ENCODE measurements around the gene PCDHGB3. TPM values are rescaled to one million over a fixed set of nuclear protein-coding genes. Genes with fewer than 3 reads are reported as not detected.

PCDHGB3 gene
- polyA plus RNA-seq, 1 of the 3 experiments (the other 2 are of a cell fraction): 0.53 TPM

DNA sequence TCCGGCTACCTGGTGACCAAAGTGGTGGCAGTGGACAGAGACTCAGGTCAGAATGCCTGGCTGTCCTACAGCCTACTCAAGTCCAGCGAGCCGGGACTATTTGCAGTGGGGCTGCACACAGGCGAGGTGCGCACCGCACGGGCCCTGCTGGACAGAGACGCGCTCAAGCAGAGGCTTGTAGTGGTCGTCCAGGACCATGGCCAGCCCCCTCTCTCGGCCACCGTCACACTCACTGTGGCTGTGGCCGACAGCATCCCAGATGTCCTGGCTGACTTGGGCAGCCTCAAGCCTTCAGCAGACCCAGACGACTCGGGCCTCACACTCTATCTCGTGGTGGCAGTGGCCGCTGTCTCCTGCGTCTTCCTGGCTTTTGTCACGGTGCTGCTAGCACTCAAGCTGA, 13.1 kb upstream of the PCDHGB3 start (continued):
- no peak for TF ChIP-seq MXI1 (IDR thresholded peaks at IDR 0.05; ENCODE audit: low read depth, low read length)

DNA sequence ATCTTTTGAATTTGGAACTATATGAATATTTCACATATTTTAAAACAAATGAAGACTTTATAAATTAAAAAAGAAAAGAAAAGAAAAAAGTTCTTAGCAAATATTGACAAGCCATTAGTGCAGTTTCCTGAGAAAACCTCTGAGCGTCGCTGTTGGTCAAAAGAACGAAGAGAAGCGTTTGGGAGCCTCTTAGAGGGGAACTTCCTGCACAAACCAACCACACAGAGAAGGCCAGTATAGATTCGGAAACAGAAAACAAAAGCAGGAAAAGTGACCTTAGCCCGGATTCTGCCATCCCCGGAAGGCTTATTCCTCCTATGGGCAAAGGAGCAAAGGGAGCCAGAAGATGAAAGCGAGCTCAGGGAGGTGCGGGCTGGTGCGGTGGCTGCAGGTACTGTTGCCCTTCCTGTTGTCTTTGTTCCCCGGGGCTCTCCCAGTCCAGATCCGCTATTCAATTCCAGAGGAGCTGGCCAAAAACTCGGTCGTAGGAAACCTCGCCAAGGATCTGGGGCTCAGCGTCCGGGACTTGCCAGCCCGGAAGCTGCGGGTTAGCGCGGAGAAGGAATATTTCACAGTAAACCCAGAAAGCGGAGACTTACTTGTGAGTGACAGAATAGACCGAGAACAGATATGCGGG, 10.1 kb upstream of the PCDHGB3 start, which contains the start of gene PCDHGB2:
PCDHGB2 (plus strand) TSS at position 205 of the 637 bp plus-strand sequence; CDS start at position 347, 142 bp downstream.
- Histone ChIP-seq H3K27ac (ENCODE audit: low read depth in 2 of 2, low read length in 1 of 2) (peak within 1 kb of the TSS; percentile 22 to 28; a peak in 2 of 4 replicates), H3K27me3 (ENCODE audit: insufficient read depth) (no peaks in the 10 kb centered on the region), H3K9ac (peak within 1 kb of the TSS; percentile 39; the same call in 1 of the 2 replicates), H3K4me2 (0 out of 2 replicates have a peak within 1 kb of the TSS, but pooled peaks have one; percentile 33), H3K9me2 (no peaks in the 10 kb centered on the region), H2AFZ (ENCODE audit: low read depth) (peak within 1 kb of the TSS; percentile 68; the same call in 1 of the 2 replicates), H3K4me1 (ENCODE audit: control insufficient read depth in 1 of 2, insufficient read depth in 2 of 2, low read depth in 1 of 2, low read length in 1 of 2) (no peaks in the 10 kb centered on the region), H3K79me2 (ENCODE audit: insufficient read depth) (no peaks in the 10 kb centered on the region), H3K4me3 (ENCODE audit: low read depth in 2 of 2, low read length in 1 of 2) (peak within 1 kb of the TSS; percentile 33 to 42), H3K9me3 (no peaks in the 10 kb centered on the region; the same call in 1 of the 2 replicates), H4K20me1 (ENCODE audit: insufficient read depth) (no peaks in the 10 kb centered on the region), H3F3A (replicated peaks; ENCODE audit: insufficient read depth) (no peaks in the 10 kb centered on the region), H3K36me3 (replicated peaks in 1 of 2; ENCODE audit: control insufficient read depth in 1 of 2, insufficient read depth in 2 of 2, low read length in 1 of 2) (peaks cover 0 to 4% of the 10 kb centered on the region in 2 experiments)
- ChIA-PET CTCF (interaction anchor here (0.6 to 1.2 kb wide), 8 partner anchors 35 to 204 kb away, joined by 3 to 14 read pairs (median 3); partner anchors contain the start of gene PCDHB16), POLR2A (interaction anchor here (0.7 kb wide), 1 partner anchor 204 kb away, joined by 3 read pairs; no protein-coding TSS in a partner anchor)
- no peak for TF ChIP-seq GATA2 (CRISPR knock-in tag; IDR thresholded peaks at IDR 0.05)
- TF ChIP-seq FOXM1 (IDR thresholded peaks at IDR 0.05; ENCODE audit: low read depth): no peak
- TF ChIP-seq RAD21 (IDR thresholded peaks at IDR 0.05; ENCODE audit: low read length): peak; percentile 65
- TF ChIP-seq, protein P1, sequence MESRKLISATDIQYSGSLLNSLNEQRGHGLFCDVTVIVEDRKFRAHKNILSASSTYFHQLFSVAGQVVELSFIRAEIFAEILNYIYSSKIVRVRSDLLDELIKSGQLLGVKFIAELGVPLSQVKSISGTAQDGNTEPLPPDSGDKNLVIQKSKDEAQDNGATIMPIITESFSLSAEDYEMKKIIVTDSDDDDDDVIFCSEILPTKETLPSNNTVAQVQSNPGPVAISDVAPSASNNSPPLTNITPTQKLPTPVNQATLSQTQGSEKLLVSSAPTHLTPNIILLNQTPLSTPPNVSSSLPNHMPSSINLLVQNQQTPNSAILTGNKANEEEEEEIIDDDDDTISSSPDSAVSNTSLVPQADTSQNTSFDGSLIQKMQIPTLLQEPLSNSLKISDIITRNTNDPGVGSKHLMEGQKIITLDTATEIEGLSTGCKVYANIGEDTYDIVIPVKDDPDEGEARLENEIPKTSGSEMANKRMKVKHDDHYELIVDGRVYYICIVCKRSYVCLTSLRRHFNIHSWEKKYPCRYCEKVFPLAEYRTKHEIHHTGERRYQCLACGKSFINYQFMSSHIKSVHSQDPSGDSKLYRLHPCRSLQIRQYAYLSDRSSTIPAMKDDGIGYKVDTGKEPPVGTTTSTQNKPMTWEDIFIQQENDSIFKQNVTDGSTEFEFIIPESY (IDR thresholded peaks at IDR 0.05; ENCODE audit: borderline replicate concordance, low read depth): no peak
- TF ChIP-seq FOSL2 (IDR thresholded peaks at IDR 0.05; ENCODE audit: borderline replicate concordance, low read depth): no peak
- TF ChIP-seq MXI1 (IDR thresholded peaks at IDR 0.05; ENCODE audit: low read depth, low read length): no peak
- TF ChIP-seq SMC3 (IDR thresholded peaks at IDR 0.05; ENCODE audit: low read depth, low read length): peak; percentile 33; the same call in 1 of the 2 replicates
- no peak for TF ChIP-seq RCOR1 (IDR thresholded peaks at IDR 0.05; ENCODE audit: low read length)
- TF ChIP-seq, protein P2, sequence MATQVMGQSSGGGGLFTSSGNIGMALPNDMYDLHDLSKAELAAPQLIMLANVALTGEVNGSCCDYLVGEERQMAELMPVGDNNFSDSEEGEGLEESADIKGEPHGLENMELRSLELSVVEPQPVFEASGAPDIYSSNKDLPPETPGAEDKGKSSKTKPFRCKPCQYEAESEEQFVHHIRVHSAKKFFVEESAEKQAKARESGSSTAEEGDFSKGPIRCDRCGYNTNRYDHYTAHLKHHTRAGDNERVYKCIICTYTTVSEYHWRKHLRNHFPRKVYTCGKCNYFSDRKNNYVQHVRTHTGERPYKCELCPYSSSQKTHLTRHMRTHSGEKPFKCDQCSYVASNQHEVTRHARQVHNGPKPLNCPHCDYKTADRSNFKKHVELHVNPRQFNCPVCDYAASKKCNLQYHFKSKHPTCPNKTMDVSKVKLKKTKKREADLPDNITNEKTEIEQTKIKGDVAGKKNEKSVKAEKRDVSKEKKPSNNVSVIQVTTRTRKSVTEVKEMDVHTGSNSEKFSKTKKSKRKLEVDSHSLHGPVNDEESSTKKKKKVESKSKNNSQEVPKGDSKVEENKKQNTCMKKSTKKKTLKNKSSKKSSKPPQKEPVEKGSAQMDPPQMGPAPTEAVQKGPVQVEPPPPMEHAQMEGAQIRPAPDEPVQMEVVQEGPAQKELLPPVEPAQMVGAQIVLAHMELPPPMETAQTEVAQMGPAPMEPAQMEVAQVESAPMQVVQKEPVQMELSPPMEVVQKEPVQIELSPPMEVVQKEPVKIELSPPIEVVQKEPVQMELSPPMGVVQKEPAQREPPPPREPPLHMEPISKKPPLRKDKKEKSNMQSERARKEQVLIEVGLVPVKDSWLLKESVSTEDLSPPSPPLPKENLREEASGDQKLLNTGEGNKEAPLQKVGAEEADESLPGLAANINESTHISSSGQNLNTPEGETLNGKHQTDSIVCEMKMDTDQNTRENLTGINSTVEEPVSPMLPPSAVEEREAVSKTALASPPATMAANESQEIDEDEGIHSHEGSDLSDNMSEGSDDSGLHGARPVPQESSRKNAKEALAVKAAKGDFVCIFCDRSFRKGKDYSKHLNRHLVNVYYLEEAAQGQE (IDR thresholded peaks at IDR 0.05; ENCODE audit: low read depth, low read length): no peak
- TF ChIP-seq, protein P3, sequence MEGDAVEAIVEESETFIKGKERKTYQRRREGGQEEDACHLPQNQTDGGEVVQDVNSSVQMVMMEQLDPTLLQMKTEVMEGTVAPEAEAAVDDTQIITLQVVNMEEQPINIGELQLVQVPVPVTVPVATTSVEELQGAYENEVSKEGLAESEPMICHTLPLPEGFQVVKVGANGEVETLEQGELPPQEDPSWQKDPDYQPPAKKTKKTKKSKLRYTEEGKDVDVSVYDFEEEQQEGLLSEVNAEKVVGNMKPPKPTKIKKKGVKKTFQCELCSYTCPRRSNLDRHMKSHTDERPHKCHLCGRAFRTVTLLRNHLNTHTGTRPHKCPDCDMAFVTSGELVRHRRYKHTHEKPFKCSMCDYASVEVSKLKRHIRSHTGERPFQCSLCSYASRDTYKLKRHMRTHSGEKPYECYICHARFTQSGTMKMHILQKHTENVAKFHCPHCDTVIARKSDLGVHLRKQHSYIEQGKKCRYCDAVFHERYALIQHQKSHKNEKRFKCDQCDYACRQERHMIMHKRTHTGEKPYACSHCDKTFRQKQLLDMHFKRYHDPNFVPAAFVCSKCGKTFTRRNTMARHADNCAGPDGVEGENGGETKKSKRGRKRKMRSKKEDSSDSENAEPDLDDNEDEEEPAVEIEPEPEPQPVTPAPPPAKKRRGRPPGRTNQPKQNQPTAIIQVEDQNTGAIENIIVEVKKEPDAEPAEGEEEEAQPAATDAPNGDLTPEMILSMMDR (IDR thresholded peaks at IDR 0.05): peak; percentile 54
- peak; percentile 62 for DNase-seq
- 44% methylated on average over 23 of the region's 24 CpGs for WGBS (ENCODE audit: low lambda C conversion rate)

Data from SK-N-SH (cell line).